Measurements from ENCODE around the gene GMPR. TPM values are rescaled to one million over a fixed set of nuclear protein-coding genes. Genes with fewer than 3 reads are reported as not detected.

GMPR gene
- polyA plus RNA-seq, 1 donor, result 3.2 TPM

- Histone ChIP-seq H3K36me3 (ENCODE audit: control insufficient read depth, insufficient read depth, low read length) (no peaks in the 10 kb centered on the region), H3K4me3 (ENCODE audit: low read length) (no peak overlapping the region), H3K9me3 (ENCODE audit: control insufficient read depth, low read depth, low read length) (no peaks in the 10 kb centered on the region), H3K4me1 (ENCODE audit: control insufficient read depth, insufficient read depth, low read length) (no peaks in the 10 kb centered on the region), H3K27ac (ENCODE audit: low read length) (no peak overlapping the region), H3K27me3 (ENCODE audit: control insufficient read depth, insufficient read depth, low read length) (peaks cover 10% of the 10 kb centered on the region)
- no peak for DNase-seq
- WGBS (ENCODE audit: insufficient coverage, low lambda C conversion rate), result 100% methylated on average over 1 of the region's 10 CpGs
Observed at GRCh38 chr6:16244869-16245451, 6.6 kb downstream of the GMPR start.

- no peak overlapping the region for H3K27ac ChIP-seq (ENCODE audit: low read length)
- WGBS (ENCODE audit: insufficient coverage, low lambda C conversion rate), result 100% methylated on average over 3 of the region's 7 CpGs
- H3K4me3 ChIP-seq (ENCODE audit: low read length), result no peak overlapping the region
- no peak for DNase-seq
- H3K27me3 ChIP-seq (ENCODE audit: control insufficient read depth, insufficient read depth, low read length), result no peaks in the 10 kb centered on the region
- no peaks in the 10 kb centered on the region for H3K36me3 ChIP-seq (ENCODE audit: control insufficient read depth, insufficient read depth, low read length)
- H3K4me1 ChIP-seq (ENCODE audit: control insufficient read depth, insufficient read depth, low read length), result no peaks in the 10 kb centered on the region
- H3K9me3 ChIP-seq (ENCODE audit: control insufficient read depth, low read depth, low read length), result no peaks in the 10 kb centered on the region
Observed at GRCh38 chr6:16248271-16248853, 10.0 kb downstream of the GMPR start.

- no peaks in the 10 kb centered on the region for H3K9me3 ChIP-seq (ENCODE audit: control insufficient read depth, low read depth, low read length)
- DNase-seq, result no peak
- H3K4me3 ChIP-seq (ENCODE audit: low read length), result no peak overlapping the region
- no peak overlapping the region for H3K27ac ChIP-seq (ENCODE audit: low read length)
- H3K4me1 ChIP-seq (ENCODE audit: control insufficient read depth, insufficient read depth, low read length), result no peaks in the 10 kb centered on the region
- no CpG with 5 or more reads among the region's 1 CpG for WGBS (ENCODE audit: insufficient coverage, low lambda C conversion rate)
- H3K27me3 ChIP-seq (ENCODE audit: control insufficient read depth, insufficient read depth, low read length), result no peaks in the 10 kb centered on the region
- no peaks in the 10 kb centered on the region for H3K36me3 ChIP-seq (ENCODE audit: control insufficient read depth, insufficient read depth, low read length)
Observed at GRCh38 chr6:16249971-16250370, 11.6 kb downstream of the GMPR start.

- WGBS (ENCODE audit: insufficient coverage, low lambda C conversion rate), result 100% methylated on average over 1 of the region's 2 CpGs
Observed at GRCh38 chr6:16251706-16252105, 13.3 kb downstream of the GMPR start.

GRCh38 chr6:16252686-16253299 lies 14.4 kb downstream of the GMPR start:
- no peak for DNase-seq
- Histone ChIP-seq H3K9me3 (ENCODE audit: control insufficient read depth, low read depth, low read length) (no peaks in the 10 kb centered on the region), H3K27ac (ENCODE audit: low read length) (no peak overlapping the region), H3K36me3 (ENCODE audit: control insufficient read depth, insufficient read depth, low read length) (no peaks in the 10 kb centered on the region), H3K27me3 (ENCODE audit: control insufficient read depth, insufficient read depth, low read length) (no peaks in the 10 kb centered on the region), H3K4me1 (ENCODE audit: control insufficient read depth, insufficient read depth, low read length) (no peaks in the 10 kb centered on the region), H3K4me3 (ENCODE audit: low read length) (no peak overlapping the region)
- WGBS (ENCODE audit: insufficient coverage, low lambda C conversion rate), result no CpG with 5 or more reads among the region's 2 CpGs

More at GRCh38 chr6:16251706-16252105, 13.3 kb downstream of the GMPR start:
- H3K9me3 ChIP-seq (ENCODE audit: control insufficient read depth, low read depth, low read length), result no peaks in the 10 kb centered on the region
- H3K4me1 ChIP-seq (ENCODE audit: control insufficient read depth, insufficient read depth, low read length), result no peaks in the 10 kb centered on the region
- no peak overlapping the region for H3K27ac ChIP-seq (ENCODE audit: low read length)
- no peak for DNase-seq
- H3K36me3 ChIP-seq (ENCODE audit: control insufficient read depth, insufficient read depth, low read length), result no peaks in the 10 kb centered on the region
- H3K4me3 ChIP-seq (ENCODE audit: low read length), result no peak overlapping the region
- no peaks in the 10 kb centered on the region for H3K27me3 ChIP-seq (ENCODE audit: control insufficient read depth, insufficient read depth, low read length)

GRCh38 chr6:16253399-16254144 lies 15.2 kb downstream of the GMPR start:
- DNase-seq, result no peak
- Histone ChIP-seq H3K9me3 (ENCODE audit: control insufficient read depth, low read depth, low read length) (no peaks in the 10 kb centered on the region), H3K4me3 (ENCODE audit: low read length) (no peak overlapping the region), H3K4me1 (ENCODE audit: control insufficient read depth, insufficient read depth, low read length) (no peaks in the 10 kb centered on the region), H3K27ac (ENCODE audit: low read length) (no peak overlapping the region), H3K27me3 (ENCODE audit: control insufficient read depth, insufficient read depth, low read length) (no peaks in the 10 kb centered on the region), H3K36me3 (ENCODE audit: control insufficient read depth, insufficient read depth, low read length) (no peaks in the 10 kb centered on the region)
- WGBS (ENCODE audit: insufficient coverage, low lambda C conversion rate), result no CpG with 5 or more reads among the region's 10 CpGs

- Histone ChIP-seq H3K36me3 (ENCODE audit: control insufficient read depth, insufficient read depth, low read length) (no peaks in the 10 kb centered on the region), H3K27ac (ENCODE audit: low read length) (no peak overlapping the region), H3K27me3 (ENCODE audit: control insufficient read depth, insufficient read depth, low read length) (no peaks in the 10 kb centered on the region), H3K4me3 (ENCODE audit: low read length) (no peak overlapping the region), H3K9me3 (ENCODE audit: control insufficient read depth, low read depth, low read length) (no peaks in the 10 kb centered on the region), H3K4me1 (ENCODE audit: control insufficient read depth, insufficient read depth, low read length) (no peaks in the 10 kb centered on the region)
- DNase-seq, result no peak
- WGBS (ENCODE audit: insufficient coverage, low lambda C conversion rate), result 100% methylated on average over 1 of the region's 9 CpGs
Observed at GRCh38 chr6:16254535-16254934, 16.1 kb downstream of the GMPR start.

- H3K4me3 ChIP-seq (ENCODE audit: low read length), result no peak overlapping the region
- H3K36me3 ChIP-seq (ENCODE audit: control insufficient read depth, insufficient read depth, low read length), result no peaks in the 10 kb centered on the region
- H3K27me3 ChIP-seq (ENCODE audit: control insufficient read depth, insufficient read depth, low read length), result no peaks in the 10 kb centered on the region
- H3K9me3 ChIP-seq (ENCODE audit: control insufficient read depth, low read depth, low read length), result no peaks in the 10 kb centered on the region
- DNase-seq, result no peak
- H3K4me1 ChIP-seq (ENCODE audit: control insufficient read depth, insufficient read depth, low read length), result no peaks in the 10 kb centered on the region
- WGBS (ENCODE audit: insufficient coverage, low lambda C conversion rate), result no CpG with 5 or more reads among the region's 2 CpGs
- H3K27ac ChIP-seq (ENCODE audit: low read length), result no peak overlapping the region
Observed at GRCh38 chr6:16256781-16257180, 18.4 kb downstream of the GMPR start.

- H3K27ac ChIP-seq (ENCODE audit: low read length), result no peak overlapping the region
- 100% methylated on average over 1 of the region's 7 CpGs for WGBS (ENCODE audit: insufficient coverage, low lambda C conversion rate)
Observed at GRCh38 chr6:16257999-16258708, 19.8 kb downstream of the GMPR start.

GRCh38 chr6:16258709-16259075 lies 20.3 kb downstream of the GMPR start:
- H3K4me1 ChIP-seq (ENCODE audit: control insufficient read depth, insufficient read depth, low read length), result no peaks in the 10 kb centered on the region
- DNase-seq, result no peak
- no peak overlapping the region for H3K27ac ChIP-seq (ENCODE audit: low read length)
- no peak overlapping the region for H3K4me3 ChIP-seq (ENCODE audit: low read length)
- H3K36me3 ChIP-seq (ENCODE audit: control insufficient read depth, insufficient read depth, low read length), result no peaks in the 10 kb centered on the region
- no peaks in the 10 kb centered on the region for H3K9me3 ChIP-seq (ENCODE audit: control insufficient read depth, low read depth, low read length)
- no peaks in the 10 kb centered on the region for H3K27me3 ChIP-seq (ENCODE audit: control insufficient read depth, insufficient read depth, low read length)
- WGBS (ENCODE audit: insufficient coverage, low lambda C conversion rate), result 100% methylated on average over 1 of the region's 6 CpGs

More at GRCh38 chr6:16257999-16258708, 19.8 kb downstream of the GMPR start:
- H3K4me1 ChIP-seq (ENCODE audit: control insufficient read depth, insufficient read depth, low read length), result no peaks in the 10 kb centered on the region
- no peak overlapping the region for H3K4me3 ChIP-seq (ENCODE audit: low read length)
- no peak for DNase-seq
- no peaks in the 10 kb centered on the region for H3K36me3 ChIP-seq (ENCODE audit: control insufficient read depth, insufficient read depth, low read length)
- H3K9me3 ChIP-seq (ENCODE audit: control insufficient read depth, low read depth, low read length), result no peaks in the 10 kb centered on the region
- H3K27me3 ChIP-seq (ENCODE audit: control insufficient read depth, insufficient read depth, low read length), result no peaks in the 10 kb centered on the region

All from large intestine (tissue), 3 donors.